Transverse colon (tissue), 4 donors: ENCODE data around the gene GBF1. TPM values are rescaled to one million over a fixed set of nuclear protein-coding genes. Genes with fewer than 3 reads are reported as not detected.
A peak's percentile ranks its signal among the peaks of the same experiment; 100 is the strongest.

Experiments
- DNase-seq: peaks from one replicate; pipeline ENCODE4 v3.0.0-alpha.2; 2019
- H3K27ac ChIP-seq, 4 donors: fragments of 200-600 bp; sonication (generic); 2 replicates each; pipeline ENCODE4 v1.5.1; 2016 to 2018; ENCODE audit warnings: inconsistent platforms in 4 of 4
- H3K27me3 ChIP-seq: fragments of 200-600 bp; sonication (generic); 2 replicates; pipeline ENCODE4 v1.5.1; 2017; ENCODE audit warnings: inconsistent platforms
- H3K36me3 ChIP-seq, 4 donors: fragments of 200-600 bp; sonication (generic); 2 replicates each; pipeline ENCODE4 v1.5.1; 2017 to 2019; ENCODE audit warnings: inconsistent platforms in 4 of 4
- H3K4me1 ChIP-seq, 4 donors: fragments of 200-600 bp; sonication (generic); 2 replicates each; pipeline ENCODE4 v1.5.1; 2017 to 2020; ENCODE audit warnings: inconsistent platforms in 4 of 4
- H3K4me3 ChIP-seq, 4 donors: fragments of 200-600 bp; sonication (generic); 1 replicate in 1 of 4; 2 replicates in 3 of 4; pipeline versions ENCODE4 v1.5.1 to v1.6.1; 2017 to 2019; ENCODE audit warnings: inconsistent platforms in 4 of 4
- H3K9me3 ChIP-seq, 2 donors: fragments of 200-600 bp; sonication (generic); 2 replicates each; pipeline ENCODE4 v1.5.1; 2017 to 2019; ENCODE audit warnings: inconsistent platforms in 2 of 2
- EP300 ChIP-seq: sonication (generic); formaldehyde crosslinking; IDR thresholded peaks from one replicate; pipeline ENCODE4 v1.6.1; 2017; ENCODE audit warnings: antibody characterized with exemption, low read depth
- POLR2A ChIP-seq: fragments of 450-650 bp; IDR thresholded peaks from one replicate; pipeline ENCODE4 v1.6.1; 2016; ENCODE audit warnings: antibody characterized with exemption, mild to moderate bottlenecking, moderate library complexity
- POLR2AphosphoS5 ChIP-seq, 3 donors: sonication (generic); formaldehyde crosslinking; IDR thresholded peaks; one replicate each; pipeline ENCODE4 v1.6.1; 2016; ENCODE audit warnings: antibody characterized with exemption in 3 of 3
- WGBS, 2 donors: methylation state at CpG; one replicate each; pipeline ENCODE4 v1.1.5; 2018; ENCODE audit warnings: low coverage in 1 of 2; 5-methylcytosine and 5-hydroxymethylcytosine counted together
- in situ Hi-C, 4 donors: fragments of 200-750 bp; cut with MboI; loops; one replicate each; pipeline versions ENCODE4 v1.15.0 to v1.15.1; 2017; ENCODE audit warnings: low sequenced_read_pairs in 3 of 4, low pct_ligation_motif_present in 1 of 4, low pct_unique_long_range_greater_than_20kb in 1 of 4
- intact Hi-C: fragments of 100-400 bp; cut with DNase I; formaldehyde crosslinking; loops from one replicate; pipeline ENCODE4 v1.15.1; 2023; ENCODE audit warnings: low total_unique reads
- total RNA-seq, 4 donors: library from RNA; depleted of rRNA; stranded (reverse); fragments of >200 nt; gene quantifications; one replicate each; pipeline ENCODE4 v1.1.0, GENCODE V29; 2016
- TF ChIP-seq, protein P1 (sequence below), 5 experiments: fragments of 200-600 bp in 3 of 5; fragments of 450-650 bp in 2 of 5; sonication (generic) in 3 of 5; IDR thresholded peaks; 1 replicate in 2 of 5; 2 replicates in 3 of 5; pipeline ENCODE4 v1.5.1; 2016 to 2017; ENCODE audit warnings: antibody characterized with exemption in 5 of 5, inconsistent platforms in 3 of 5, mild to moderate bottlenecking in 2 of 5, moderate library complexity in 1 of 5

GBF1 gene
- total RNA-seq, 4 donors from 2014 or later, result 60.5 to 97.6 (median 67.5) TPM

DNA sequence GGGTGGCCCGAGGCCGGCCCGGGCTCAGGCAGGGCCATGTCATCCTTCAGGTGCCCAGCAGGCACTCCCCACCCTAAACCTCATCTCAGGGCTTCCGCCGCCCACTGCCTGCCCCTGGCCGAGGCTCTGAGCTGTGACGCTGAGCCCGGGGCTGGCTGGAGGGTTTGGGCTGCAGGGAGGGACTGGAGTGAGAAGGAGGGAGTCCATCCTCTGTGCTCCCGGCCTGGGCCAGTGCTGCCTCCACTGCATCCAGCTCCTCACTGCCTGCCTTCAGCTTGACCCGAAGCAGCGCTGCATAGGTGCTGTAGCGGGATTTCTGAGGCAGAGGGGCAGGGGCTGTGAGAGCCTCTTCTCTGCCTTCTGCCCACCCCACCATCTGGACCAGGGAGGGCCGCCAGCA lies 157.8 kb downstream of the GBF1 start:
- Histone ChIP-seq H3K4me1 (peaks cover 5 to 25% (median 21%) of the 10 kb centered on the region in 4 donors), H3K4me3 (no peak overlapping the region), H3K9me3 (no peaks in the 10 kb centered on the region), H3K27ac (peak overlapping the region; percentile 33 to 99 (median 90)), H3K36me3 (no peaks in the 10 kb centered on the region), H3K27me3 (peaks cover 7% of the 10 kb centered on the region)
- intact Hi-C loops, result no loop called here
- TF ChIP-seq, protein P1, sequence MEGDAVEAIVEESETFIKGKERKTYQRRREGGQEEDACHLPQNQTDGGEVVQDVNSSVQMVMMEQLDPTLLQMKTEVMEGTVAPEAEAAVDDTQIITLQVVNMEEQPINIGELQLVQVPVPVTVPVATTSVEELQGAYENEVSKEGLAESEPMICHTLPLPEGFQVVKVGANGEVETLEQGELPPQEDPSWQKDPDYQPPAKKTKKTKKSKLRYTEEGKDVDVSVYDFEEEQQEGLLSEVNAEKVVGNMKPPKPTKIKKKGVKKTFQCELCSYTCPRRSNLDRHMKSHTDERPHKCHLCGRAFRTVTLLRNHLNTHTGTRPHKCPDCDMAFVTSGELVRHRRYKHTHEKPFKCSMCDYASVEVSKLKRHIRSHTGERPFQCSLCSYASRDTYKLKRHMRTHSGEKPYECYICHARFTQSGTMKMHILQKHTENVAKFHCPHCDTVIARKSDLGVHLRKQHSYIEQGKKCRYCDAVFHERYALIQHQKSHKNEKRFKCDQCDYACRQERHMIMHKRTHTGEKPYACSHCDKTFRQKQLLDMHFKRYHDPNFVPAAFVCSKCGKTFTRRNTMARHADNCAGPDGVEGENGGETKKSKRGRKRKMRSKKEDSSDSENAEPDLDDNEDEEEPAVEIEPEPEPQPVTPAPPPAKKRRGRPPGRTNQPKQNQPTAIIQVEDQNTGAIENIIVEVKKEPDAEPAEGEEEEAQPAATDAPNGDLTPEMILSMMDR (IDR thresholded peaks at IDR 0.05), result no peak
- no peak for DNase-seq
- 84% methylated on average over 9 of the region's 13 CpGs; no CpG with 5 or more reads in 1 of the 2 donors for WGBS, 2 donors
- in situ Hi-C loops, result no loop called here

DNA sequence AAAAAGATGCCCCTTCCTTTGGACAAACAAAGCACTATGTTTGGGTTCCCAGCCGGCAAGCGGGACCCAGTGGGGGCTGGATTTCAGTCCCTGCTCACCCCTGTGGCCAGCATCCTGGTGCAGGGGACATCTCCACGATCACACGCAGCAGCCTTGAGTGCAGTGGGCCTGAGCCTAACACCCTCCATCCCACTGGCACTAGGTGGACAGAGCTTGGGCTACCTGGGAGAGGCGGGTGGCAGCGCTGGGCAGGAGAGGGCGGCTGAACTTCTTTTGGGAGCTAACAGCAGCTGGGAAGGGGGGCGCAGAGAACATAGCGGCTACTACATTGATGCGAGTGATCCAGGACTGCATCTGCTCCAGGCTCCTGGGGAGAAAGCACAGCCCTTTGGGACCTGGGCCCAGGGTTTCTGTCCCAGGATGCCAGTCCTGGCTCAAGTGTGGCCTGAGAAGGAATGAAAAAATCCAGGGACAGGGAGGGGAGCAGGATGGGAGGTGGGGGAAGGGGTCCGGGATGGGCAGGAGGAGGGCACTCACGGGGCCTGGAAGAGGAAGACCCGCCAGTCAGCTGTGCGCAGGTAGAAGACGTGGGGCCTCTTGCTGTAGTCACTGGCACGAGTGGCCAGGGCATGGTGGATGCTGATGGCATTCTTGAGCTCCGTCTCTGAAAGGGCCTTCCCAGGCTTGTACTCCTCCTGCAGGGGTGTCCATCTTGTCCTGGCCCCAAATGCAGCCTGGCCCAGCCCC lies 159.2 kb downstream of the GBF1 start:
- H3K4me3 ChIP-seq, result no peak overlapping the region
- H3K27ac ChIP-seq, result peak overlapping the region; percentile 27 to 99 (median 90)
- in situ Hi-C loops, result no loop called here
- peaks cover 14 to 18% (median 16%) of the 10 kb centered on the region in 4 donors for H3K4me1 ChIP-seq
- WGBS, 2 donors, result 82% methylated on average over 17 of the region's 17 CpGs; no CpG with 5 or more reads in 1 of the 2 donors
- intact Hi-C loops, result no loop called here
- no peaks in the 10 kb centered on the region for H3K36me3 ChIP-seq
- no peak for DNase-seq
- H3K9me3 ChIP-seq, result no peaks in the 10 kb centered on the region
- TF ChIP-seq POLR2AphosphoS5 (IDR thresholded peaks at IDR 0.05) (no peak), EP300 (no peak), POLR2A (no peak)
- TF ChIP-seq, protein P1 (IDR thresholded peaks at IDR 0.05), result no peak
- H3K27me3 ChIP-seq, result peaks cover 20% of the 10 kb centered on the region

DNA sequence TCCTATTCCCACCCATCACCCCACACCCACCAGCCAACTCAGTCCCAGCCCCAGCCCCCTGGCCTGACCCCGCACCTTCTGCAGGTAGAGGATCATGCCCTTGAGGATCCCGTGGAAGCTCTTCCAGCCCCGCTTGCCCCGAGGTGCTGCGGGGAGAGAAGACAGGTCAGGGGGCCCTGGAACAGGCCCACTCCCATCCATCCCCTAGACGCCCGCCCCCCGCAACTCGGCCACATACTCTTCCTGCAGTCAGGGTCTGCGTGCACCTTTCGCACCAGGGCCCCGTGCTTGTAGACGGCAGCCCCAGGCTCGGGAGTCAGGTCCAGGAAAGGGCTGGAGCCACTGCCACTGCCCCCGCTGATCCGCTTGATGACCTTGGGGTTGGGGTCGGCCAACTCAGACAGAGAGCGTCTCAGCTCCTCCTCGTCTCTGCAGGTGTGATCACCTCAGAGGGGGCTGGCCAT lies 159.8 kb downstream of the GBF1 start:
- TF ChIP-seq, protein P1 (IDR thresholded peaks at IDR 0.05), result no peak
- TF ChIP-seq POLR2AphosphoS5 (IDR thresholded peaks at IDR 0.05), result no peak
- no peak for TF ChIP-seq POLR2A
- TF ChIP-seq EP300, result no peak
- no peaks in the 10 kb centered on the region for H3K9me3 ChIP-seq
- no peak for DNase-seq
- peaks cover 26% of the 10 kb centered on the region for H3K27me3 ChIP-seq
- H3K4me3 ChIP-seq, result no peak overlapping the region
- intact Hi-C loops (no loop called here), in situ Hi-C loops (no loop called here)
- peak overlapping the region; percentile 47 to 99 (median 90) for H3K27ac ChIP-seq
- H3K36me3 ChIP-seq, result no peaks in the 10 kb centered on the region
- H3K4me1 ChIP-seq, result peaks cover 11 to 15% (median 14%) of the 10 kb centered on the region in 4 donors
- 71% methylated on average over 19 of the region's 19 CpGs; no CpG with 5 or more reads in 1 of the 2 donors for WGBS, 2 donors

DNA sequence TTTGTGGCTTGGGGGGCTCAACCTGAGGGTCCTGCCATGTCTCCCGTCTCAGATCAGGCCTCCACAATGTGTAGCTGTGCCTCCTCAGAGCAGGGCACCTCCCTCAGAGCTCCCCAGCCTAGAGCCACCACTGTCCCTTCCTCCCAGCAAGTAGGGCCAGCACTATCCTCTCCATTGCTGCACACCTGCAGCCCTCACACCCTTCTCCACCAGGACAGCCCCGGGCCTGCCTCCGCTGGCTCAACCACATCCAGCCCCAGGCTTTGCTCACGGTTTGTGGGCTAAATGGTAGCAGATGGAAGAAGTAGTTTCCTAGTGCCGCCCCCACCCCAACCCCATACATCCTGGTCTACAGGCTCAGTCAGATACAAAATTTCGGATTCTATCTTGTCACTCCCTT lies 160.3 kb downstream of the GBF1 start:
- H3K4me1 ChIP-seq, result peaks cover 11 to 17% (median 16%) of the 10 kb centered on the region in 4 donors
- H3K27ac ChIP-seq, result peak overlapping the region; percentile 47 to 99 (median 90)
- intact Hi-C loops (no loop called here), in situ Hi-C loops (no loop called here)
- H3K9me3 ChIP-seq, result no peaks in the 10 kb centered on the region
- no peak overlapping the region for H3K4me3 ChIP-seq
- no peaks in the 10 kb centered on the region for H3K36me3 ChIP-seq
- DNase-seq, result no peak
- peaks cover 31% of the 10 kb centered on the region for H3K27me3 ChIP-seq
- WGBS, 2 donors, result 70 to 71% methylated on average over 4 to 6 of the region's 6 CpGs
- TF ChIP-seq POLR2AphosphoS5 (IDR thresholded peaks at IDR 0.05), result no peak
- no peak for TF ChIP-seq POLR2A
- TF ChIP-seq, protein P1 (IDR thresholded peaks at IDR 0.05), result no peak
- TF ChIP-seq EP300, result no peak
